Panc1 (cell line): ENCODE results near the gene NDUFAF3. TPM values are rescaled to one million over a fixed set of nuclear protein-coding genes. Genes with fewer than 3 reads are reported as not detected.
A peak's percentile ranks its signal among the peaks of the same experiment; 100 is the strongest.

Source experiments
- ATAC-seq: fragments of 200-7000 bp; cut with Tn5 transposase; 2 replicates; pipeline ENCODE4 v1.9.1; 2020; ENCODE audit warnings: mild to moderate bottlenecking, moderate library complexity
- BruUV-seq: library from RNA; stranded (reverse); fragments of 400-500 nt; replicated peaks from 2 replicates; lab custom pipeline; 2021; lab: Mats Ljungman, UMichigan
- CTCF ChIA-PET: fragments of 300-600 bp; sonication (Branson Sonifier 250); formaldehyde crosslinking; loops from one replicate; lab custom pipeline; 2022; ENCODE audit warnings: antibody characterized with exemption; lab: Charles Lee
- POLR2A ChIA-PET: fragments of 300-600 bp; sonication (Branson Sonifier 250); formaldehyde crosslinking; loops from one replicate; lab custom pipeline; 2022; ENCODE audit warnings: antibody characterized with exemption; lab: Charles Lee
- DNase-seq: peaks from one replicate; pipeline ENCODE4 v3.0.0-alpha.2; 2010; ENCODE audit warnings: low read depth, low spot score
- H3K27ac ChIP-seq: 2 replicates; pipeline ENCODE4 v1.5.1; 2011; ENCODE audit warnings: mild to moderate bottlenecking, low read length, inconsistent platforms
- H3K27me3 ChIP-seq: fragments of 200-500 bp; sonication (Bioruptor generic); 2 replicates; pipeline ENCODE4 v1.6.0; 2014; ENCODE audit warnings: low read length, inconsistent platforms; ENCODE audit not compliant: control insufficient read depth, insufficient read depth
- H3K36me3 ChIP-seq: fragments of 200-500 bp; sonication (Bioruptor generic); 2 replicates; pipeline ENCODE4 v1.5.1; 2014; ENCODE audit warnings: inconsistent platforms, mild to moderate bottlenecking, low read length, moderate library complexity; ENCODE audit not compliant: control insufficient read depth, insufficient read depth
- H3K4me1 ChIP-seq: 2 replicates; pipeline ENCODE4 v1.5.1; 2011; ENCODE audit warnings: inconsistent platforms, mild to moderate bottlenecking, low read length, moderate library complexity; ENCODE audit not compliant: control insufficient read depth, insufficient read depth
- H3K4me3 ChIP-seq, 2 experiments: 2 replicates each; pipeline ENCODE4 v1.5.1; 2011 to 2012; ENCODE audit warnings: low read depth in 2 of 2, low read length in 2 of 2, mild to moderate bottlenecking in 2 of 2, inconsistent platforms in 1 of 2, moderate library complexity in 1 of 2
- H3K9me3 ChIP-seq: fragments of 200-500 bp; sonication (Bioruptor generic); 2 replicates; pipeline ENCODE4 v1.5.1; 2014; ENCODE audit warnings: low read depth, mild to moderate bottlenecking, inconsistent platforms, low read length, moderate library complexity; ENCODE audit not compliant: control insufficient read depth, insufficient read depth
- CTCF ChIP-seq: fragments of 450-650 bp; IDR thresholded peaks from 2 replicates; pipeline ENCODE4 v1.5.1; 2017; ENCODE audit warnings: mild to moderate bottlenecking
- POLR2AphosphoS5 ChIP-seq: IDR thresholded peaks from 2 replicates; pipeline ENCODE4 v1.6.1; 2012; ENCODE audit warnings: mild to moderate bottlenecking, low read depth, low read length, moderate library complexity
- REST ChIP-seq, 2 experiments: IDR thresholded peaks; 2 replicates each; pipeline ENCODE4 v1.6.1; 2011 to 2012; ENCODE audit warnings: low read depth in 2 of 2, control low read depth in 1 of 2, low read length in 1 of 2, mild to moderate bottlenecking in 1 of 2, moderate library complexity in 1 of 2; ENCODE audit not compliant: insufficient read depth in 1 of 2
- SIN3A ChIP-seq: IDR thresholded peaks from 2 replicates; pipeline ENCODE4 v1.6.1; 2012; ENCODE audit warnings: low read depth, mild to moderate bottlenecking, low read length, moderate library complexity, borderline replicate concordance; ENCODE audit not compliant: insufficient read depth
- TCF7L2 ChIP-seq: IDR thresholded peaks from 2 replicates; pipeline ENCODE4 v1.6.1; 2011; ENCODE audit warnings: mild to moderate bottlenecking, low read depth, low read length, inconsistent platforms
- in situ Hi-C: cut with HindIII; loops from 2 replicates; pipeline ENCODE4 v1.10.0; 2016; ENCODE audit warnings: low sequenced_read_pairs, low pct_unique_long_range_greater_than_20kb
- intact Hi-C: fragments of 100-400 bp; cut with micrococcal nuclease; formaldehyde crosslinking; loops from one replicate; pipeline ENCODE4 v1.10.0; 2022; ENCODE audit not compliant: unreplicated experiment
- total RNA-seq: library from RNA; stranded (reverse); gene quantifications from one replicate; pipeline ENCODE4 v1.2.1, GENCODE V29; 2021; ENCODE audit not compliant: unreplicated experiment

The NDUFAF3 gene
- total RNA-seq, 1 experiment from 2014 or later = 101 TPM

- H3K27me3 ChIP-seq = no peaks in the 10 kb centered on the region
- no peak for ATAC-seq
- no peak for TF ChIP-seq TCF7L2
- peak; percentile 60 for TF ChIP-seq POLR2AphosphoS5
- no peak for TF ChIP-seq CTCF
- CTCF ChIA-PET = interaction anchor here (0.6 kb wide), 1 partner anchor 484 kb away, joined by 5 read pairs; no protein-coding TSS in a partner anchor
- H3K27ac ChIP-seq = no peak overlapping the region
- no peak overlapping the region for H3K4me3 ChIP-seq
- peaks cover 9% of the 10 kb centered on the region for H3K36me3 ChIP-seq
- POLR2A ChIA-PET = interaction anchor here (0.5 to 0.6 kb wide), 2 partner anchors 12 to 71 kb away, joined by 7 to 13 read pairs; no protein-coding TSS in a partner anchor
- intact Hi-C loops (no loop called here), in situ Hi-C loops (no loop called here)
- H3K4me1 ChIP-seq = peaks cover 34% of the 10 kb centered on the region
- DNase-seq = no peak
- BruUV-seq = no TSS peak
- H3K9me3 ChIP-seq = no peaks in the 10 kb centered on the region
Observed at GRCh38 chr3:49025793-49026520, 4.0 kb downstream of the NDUFAF3 start.

- intact Hi-C loops (no loop called here), in situ Hi-C loops (no loop called here)
- Histone ChIP-seq H3K27me3 (no peaks in the 10 kb centered on the region), H3K4me3 (no peak overlapping the region), H3K9me3 (no peaks in the 10 kb centered on the region), H3K36me3 (peaks cover 10% of the 10 kb centered on the region), H3K27ac (no peak overlapping the region), H3K4me1 (peaks cover 34% of the 10 kb centered on the region)
- no peak for ATAC-seq
- TF ChIP-seq CTCF = no peak
- no peak; the same call in none of the 2 replicates for TF ChIP-seq POLR2AphosphoS5
- no peak for TF ChIP-seq TCF7L2
- TF ChIP-seq SIN3A = no peak
- no peak for TF ChIP-seq REST (IDR thresholded peaks at IDR 0.05; ENCODE audit: insufficient read depth in 1 of 2, low read depth in 2 of 2, low read length in 1 of 2)
- ChIA-PET POLR2A (interaction anchor here (0.6 kb wide), 1 partner anchor 70 kb away, joined by 13 read pairs; no protein-coding TSS in a partner anchor), CTCF (interaction anchor here (0.5 kb wide), 1 partner anchor 38 kb away, joined by 4 read pairs; no protein-coding TSS in a partner anchor)
- BruUV-seq = no TSS peak
- no peak for DNase-seq
Observed at GRCh38 chr3:49026536-49026935, 4.6 kb downstream of the NDUFAF3 start.
